T47D (cell line): Measurements from ENCODE around the gene TBC1D30.
A peak's percentile ranks its signal among the peaks of the same experiment; 100 is the strongest.

Source experiments
- DNase-seq, 2 experiments: peaks; one replicate each; pipeline versions ENCODE4 v3.0.0 to v3.0.0-alpha.2; 2011 to 2012; ENCODE audit warnings: low read depth in 1 of 2, low spot score in 1 of 2
- JUND ChIP-seq: IDR thresholded peaks from 2 replicates; pipeline ENCODE4 v1.6.1; 2012; ENCODE audit warnings: low read depth
- in situ Hi-C: cut with HindIII; loops from 2 replicates; pipeline ENCODE4 v1.10.0; 2016; ENCODE audit warnings: low sequenced_read_pairs, low pct_unique_long_range_greater_than_20kb

TBC1D30 gene

GRCh38 chr12:64814432-64814831 is 10.0 kb upstream of the TBC1D30 start:
- no peak for TF ChIP-seq JUND
- DNase-seq: no peak
- in situ Hi-C loops: no loop called here

- in situ Hi-C loops: no loop called here
- DNase-seq: no peak
- no peak for TF ChIP-seq JUND
These were observed 4.5 kb upstream of the TBC1D30 start for GRCh38 chr12:64819816-64820402.

GRCh38 chr12:64820593-64820992 is 3.9 kb upstream of the TBC1D30 start:
- in situ Hi-C loops: no loop called here
- no peak for TF ChIP-seq JUND
- DNase-seq: peak in 1 of 2 experiments; percentile 13

- no peak for DNase-seq
- in situ Hi-C loops: no loop called here
- no peak for TF ChIP-seq JUND
These were observed 3.3 kb upstream of the TBC1D30 start for GRCh38 chr12:64821116-64821630.

GRCh38 chr12:64824130-64824499 is 332 bp upstream of the TBC1D30 start:
- no peak for TF ChIP-seq JUND
- no peak for DNase-seq
- in situ Hi-C loops: no loop called here

GRCh38 chr12:64825143-64826021 is 935 bp downstream of the TBC1D30 start:
- no peak for TF ChIP-seq JUND
- DNase-seq: peak in 1 of 2 experiments; percentile 19
- in situ Hi-C loops: no loop called here

- DNase-seq: peak in 1 of 2 experiments; percentile 15
- in situ Hi-C loops: no loop called here
- no peak for TF ChIP-seq JUND
These were observed 1.8 kb downstream of the TBC1D30 start for GRCh38 chr12:64826234-64826633.

DNA sequence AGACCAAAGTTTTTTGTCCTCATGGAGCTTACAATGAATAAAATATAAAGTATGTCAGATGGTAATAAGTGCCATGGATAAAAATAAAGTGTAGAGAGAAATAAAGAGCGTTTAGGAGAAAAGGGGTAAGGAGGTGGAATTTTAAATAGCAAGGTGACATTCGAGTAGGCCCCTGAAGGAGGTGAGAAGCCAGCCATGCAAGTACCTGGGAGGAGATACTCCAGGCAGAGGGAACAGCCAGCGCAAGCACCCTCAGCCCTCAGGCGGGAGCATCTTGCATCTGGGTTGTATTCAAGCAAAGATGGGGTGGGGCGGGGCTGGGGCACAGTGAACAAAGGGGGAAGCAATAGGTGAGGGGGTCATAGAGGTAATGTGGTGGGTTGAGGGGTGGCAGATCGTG is 4.3 kb downstream of the TBC1D30 start:
- no peak for TF ChIP-seq JUND
- no peak for DNase-seq
- in situ Hi-C loops: no loop called here

DNA sequence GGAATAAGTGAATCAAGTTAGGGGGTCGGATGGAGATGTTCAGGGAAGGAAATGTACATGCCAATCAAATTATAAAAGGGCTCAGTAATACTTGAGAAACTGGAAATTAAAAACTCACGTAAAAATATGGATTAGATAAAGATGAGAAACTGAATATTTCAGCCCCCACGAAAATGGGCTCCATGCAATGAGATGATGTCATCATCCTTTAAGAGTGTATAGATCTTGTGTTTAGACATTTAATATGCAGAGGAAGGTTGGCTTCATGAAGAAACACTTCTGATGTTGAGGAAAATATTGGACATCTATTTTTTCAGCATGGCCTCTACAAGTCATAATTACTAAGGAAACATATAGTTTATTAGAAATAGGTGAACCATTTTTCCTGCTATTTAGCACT is 9.5 kb downstream of the TBC1D30 start:
- DNase-seq: no peak
- no peak for TF ChIP-seq JUND
- in situ Hi-C loops: no loop called here

GRCh38 chr12:64835901-64836300 is 11.5 kb downstream of the TBC1D30 start:
- DNase-seq: no peak
- in situ Hi-C loops: no loop called here
- no peak for TF ChIP-seq JUND

DNA sequence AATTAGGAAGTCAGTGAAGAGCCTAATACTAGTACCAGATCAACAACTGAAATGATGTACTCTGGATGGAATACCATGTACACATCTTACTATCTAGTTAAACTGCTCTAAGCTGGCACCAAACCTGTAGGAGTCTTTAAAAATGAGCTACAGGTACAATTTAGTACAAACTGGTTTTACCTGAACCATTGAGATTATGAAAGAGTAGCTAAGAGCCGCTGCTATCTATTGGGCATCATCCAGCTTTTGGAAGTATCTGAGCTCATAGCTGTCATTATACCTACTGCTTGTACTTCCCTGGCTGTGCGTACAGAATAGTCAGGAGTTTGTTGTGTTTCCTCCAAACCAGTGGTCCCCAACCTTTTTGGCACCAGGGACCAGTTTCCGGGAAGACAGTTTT is 12.4 kb downstream of the TBC1D30 start:
- no peak for TF ChIP-seq JUND
- peak in 1 of 2 experiments; percentile 58 for DNase-seq
- in situ Hi-C loops: no loop called here

DNA sequence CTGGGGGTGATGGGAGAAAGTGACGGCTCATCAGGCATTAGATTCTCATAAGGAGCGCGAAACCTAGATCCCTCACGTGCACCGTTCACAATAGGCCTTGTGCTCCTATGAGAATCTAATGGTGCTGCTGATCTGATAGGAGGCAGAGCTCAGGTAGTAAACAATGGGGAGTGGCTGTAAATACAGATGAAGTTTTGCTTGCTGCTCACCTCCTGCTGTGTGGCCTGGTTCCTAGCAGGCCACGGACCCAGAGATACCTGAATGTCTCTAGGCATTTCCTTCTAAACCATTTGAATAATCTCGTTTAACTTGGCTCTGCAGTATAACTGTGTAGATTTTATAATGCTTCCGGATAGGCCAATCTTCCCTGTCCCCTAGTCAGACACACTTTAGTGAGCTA is 13.0 kb downstream of the TBC1D30 start:
- in situ Hi-C loops: no loop called here
- no peak for DNase-seq
- TF ChIP-seq JUND: no peak

DNA sequence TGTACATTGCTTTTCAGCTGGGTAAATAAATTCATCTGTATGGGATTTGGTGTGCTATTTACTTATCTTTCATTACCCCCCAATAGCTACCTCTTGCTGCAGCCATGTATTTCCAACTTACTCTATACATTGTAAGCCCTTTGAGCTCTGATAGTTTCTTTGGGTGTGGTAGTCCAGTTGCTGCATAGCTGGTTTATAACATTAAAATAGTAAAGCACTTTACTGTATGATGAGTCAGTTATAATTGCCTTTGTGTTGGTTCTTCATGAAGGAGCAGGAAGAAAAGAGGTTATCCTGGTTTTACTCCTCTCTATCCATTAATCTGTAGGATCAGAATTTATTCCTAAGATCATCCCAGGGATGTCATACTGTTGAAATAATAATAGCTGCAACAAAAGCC is 15.7 kb downstream of the TBC1D30 start:
- no peak for TF ChIP-seq JUND
- in situ Hi-C loops: no loop called here
- DNase-seq: no peak
